Esophagus squamous epithelium (tissue), 5 donors: ENCODE data around the gene TM9SF4. TPM values are rescaled to one million over a fixed set of nuclear protein-coding genes. Genes with fewer than 3 reads are reported as not detected.

Experiments used
- DNase-seq: peaks from one replicate; lab custom pipeline; 2025; lab: John Stamatoyannopoulos, UW
- H3K27ac ChIP-seq, 4 donors: fragments of 200-600 bp; sonication (generic); one replicate each; pipeline ENCODE4 v1.5.1; 2016 to 2019; ENCODE audit warnings: mild to moderate bottlenecking in 1 of 4
- H3K27me3 ChIP-seq, 4 donors: fragments of 200-600 bp; sonication (generic); 1 replicate in 3 of 4; 2 replicates in 1 of 4; pipeline versions ENCODE4 v1.5.1 to v1.6.0; 2017 to 2021; ENCODE audit warnings: antibody characterized with exemption in 1 of 4
- H3K36me3 ChIP-seq, 3 donors: fragments of 200-600 bp; sonication (generic); one replicate each; pipeline ENCODE4 v1.5.1; 2016 to 2019
- H3K4me1 ChIP-seq, 3 donors: fragments of 200-600 bp; sonication (generic); one replicate each; pipeline ENCODE4 v1.5.1; 2017 to 2019
- H3K4me3 ChIP-seq, 4 donors: fragments of 200-600 bp; sonication (generic); 1 replicate in 3 of 4; 2 replicates in 1 of 4; pipeline ENCODE4 v1.5.1; 2016 to 2019; ENCODE audit warnings: mild to moderate bottlenecking in 2 of 4, moderate library complexity in 1 of 4
- H3K9me3 ChIP-seq, 3 donors: fragments of 200-600 bp; sonication (generic); one replicate each; pipeline ENCODE4 v1.5.1; 2016 to 2019
- CTCF ChIP-seq, 6 experiments: fragments of 450-650 bp in 4 of 6; fragments of 200-600 bp in 2 of 6; sonication (generic) in 2 of 6; IDR thresholded peaks; one replicate each; pipeline ENCODE4 v1.5.1; 2016 to 2019; ENCODE audit warnings: antibody characterized with exemption in 6 of 6, mild to moderate bottlenecking in 4 of 6, moderate library complexity in 4 of 6
- POLR2A ChIP-seq, 4 donors: fragments of 450-650 bp; IDR thresholded peaks; one replicate each; pipeline ENCODE4 v1.6.1; 2017; ENCODE audit warnings: antibody characterized with exemption in 4 of 4, mild to moderate bottlenecking in 4 of 4, moderate library complexity in 3 of 4
- WGBS, 2 donors: methylation state at CpG; one replicate each; pipeline ENCODE4 v1.1.5; 2018; 5-methylcytosine and 5-hydroxymethylcytosine counted together
- intact Hi-C: fragments of 100-400 bp; cut with DNase I; formaldehyde crosslinking; loops from one replicate; pipeline ENCODE4 v1.15.0; 2022
- total RNA-seq, 4 donors: library from RNA; depleted of rRNA; stranded (reverse); fragments of >200 nt; gene quantifications; one replicate each; pipeline ENCODE4 v1.1.0, GENCODE V29; 2016
- donor health status: DM: yes; HTN: yes; CAD: no.

Gene TM9SF4
- total RNA-seq, 4 donors from 2014 or later, result 28.5 to 36.3 (median 32.1) TPM

- Histone ChIP-seq H3K36me3 (peaks cover 7 to 28% (median 14%) of the 10 kb centered on the region in 3 donors), H3K27ac (peak overlapping the region; percentile 93 to 98 (median 98)), H3K4me1 (peaks cover 29 to 84% (median 54%) of the 10 kb centered on the region in 3 donors), H3K27me3 (no peaks in the 10 kb centered on the region), H3K4me3 (peak overlapping the region; percentile 89 to 100 (median 92)), H3K9me3 (no peaks in the 10 kb centered on the region)
- intact Hi-C loops, result loop anchor here (10.0 kb wide), 1 partner anchor 90 kb away; no protein-coding TSS in a partner anchor
- DNase-seq, result no peak
- no peak for TF ChIP-seq POLR2A (IDR thresholded peaks at IDR 0.05)
- no peak for TF ChIP-seq CTCF (IDR thresholded peaks at IDR 0.05)
- WGBS, 2 donors, result 36 to 44% methylated on average over 5 of the region's 5 CpGs
These were observed 95.8 kb downstream of the TM9SF4 start for GRCh38 chr20:32205110-32205842.

- no peak for TF ChIP-seq CTCF (IDR thresholded peaks at IDR 0.05)
- no peak for TF ChIP-seq POLR2A (IDR thresholded peaks at IDR 0.05)
These were observed 96.6 kb downstream of the TM9SF4 start for GRCh38 chr20:32205843-32206759.

GRCh38 chr20:32206760-32207625 lies 97.5 kb downstream of the TM9SF4 start:
- 4% methylated on average over 10 to 23 of the region's 40 CpGs for WGBS, 2 donors
- Histone ChIP-seq H3K27me3 (no peaks in the 10 kb centered on the region), H3K36me3 (peaks cover 0 to 28% (median 0%) of the 10 kb centered on the region in 3 donors), H3K27ac (peak overlapping the region; percentile 93 to 98 (median 98)), H3K4me1 (peaks cover 29 to 80% (median 51%) of the 10 kb centered on the region in 3 donors), H3K9me3 (no peaks in the 10 kb centered on the region), H3K4me3 (peak overlapping the region; percentile 89 to 100 (median 92))
- intact Hi-C loops, result loop anchor here (10.0 kb wide), 1 partner anchor 92 kb away; no protein-coding TSS in a partner anchor
- no peak for TF ChIP-seq CTCF (IDR thresholded peaks at IDR 0.05)
- no peak for TF ChIP-seq POLR2A (IDR thresholded peaks at IDR 0.05)
- DNase-seq, result no peak

More at GRCh38 chr20:32205843-32206759, 96.6 kb downstream of the TM9SF4 start:
- H3K4me1 ChIP-seq, result peaks cover 29 to 88% (median 54%) of the 10 kb centered on the region in 3 donors
- WGBS, 2 donors, result 22 to 33% methylated on average over 5 to 6 of the region's 8 CpGs
- peak overlapping the region; percentile 93 to 98 (median 98) for H3K27ac ChIP-seq
- intact Hi-C loops, result loop anchor here (10.0 kb wide), 1 partner anchor 91 kb away; no protein-coding TSS in a partner anchor
- peaks cover 1 to 28% (median 7%) of the 10 kb centered on the region in 3 donors for H3K36me3 ChIP-seq
- no peaks in the 10 kb centered on the region for H3K27me3 ChIP-seq
- H3K9me3 ChIP-seq, result no peaks in the 10 kb centered on the region
- DNase-seq, result no peak
- H3K4me3 ChIP-seq, result peak overlapping the region; percentile 89 to 100 (median 92)

GRCh38 chr20:32207626-32208498 lies 98.3 kb downstream of the TM9SF4 start, which contains the start of the genes PLAGL2 and POFUT1:
PLAGL2 (minus strand) TSS chr20:32207743; CDS start chr20:32202178, 5,565 bp downstream.
POFUT1 (plus strand) TSS chr20:32207880; CDS start chr20:32207942, 62 bp downstream.
- H3K4me3 ChIP-seq, result peak within 1 kb of the TSS; percentile 89 to 100 (median 92)
- DNase-seq, result peak; percentile 23
- intact Hi-C loops, result loop anchor here (10.0 kb wide), 1 partner anchor 93 kb away; no protein-coding TSS in a partner anchor
- H3K9me3 ChIP-seq, result no peaks in the 10 kb centered on the region
- peaks cover 0 to 33% (median 0%) of the 10 kb centered on the region in 3 donors for H3K36me3 ChIP-seq
- WGBS, 2 donors, result 0 to 8% methylated on average over 5 to 6 of the region's 74 CpGs
- H3K4me1 ChIP-seq, result peaks cover 29 to 71% (median 49%) of the 10 kb centered on the region in 3 donors
- H3K27me3 ChIP-seq, result no peaks in the 10 kb centered on the region
- H3K27ac ChIP-seq, result peak within 1 kb of the TSS; percentile 93 to 98 (median 98)
- TF ChIP-seq POLR2A (IDR thresholded peaks at IDR 0.05), result peak in 3 of 4 donors; percentile 32 to 78 (median 62)
- TF ChIP-seq CTCF (IDR thresholded peaks at IDR 0.05), result peak in 5 of 6 experiments; percentile 9 to 30 (median 23)
